ENCODE measurements around the gene DENND2A. TPM values are rescaled to one million over a fixed set of nuclear protein-coding genes. Genes with fewer than 3 reads are reported as not detected.

DENND2A gene
- polyA plus RNA-seq, 3 donors from 2014 or later: not detected

- Mint-ChIP-seq H3K27me3 (ENCODE audit: low read depth in 3 of 3) (peaks cover 2 to 4% (median 3%) of the 10 kb centered on the region in 3 donors), H3K4me3 (no peak overlapping the region), H3K9me3 (no peaks in the 10 kb centered on the region), H3K4me1 (no peaks in the 10 kb centered on the region), H3K36me3 (no peaks in the 10 kb centered on the region), H3K27ac (no peak overlapping the region)
- no peak for DNase-seq
Observed at GRCh38 chr7:140484951-140485499, 155.6 kb downstream of the DENND2A start.

- Mint-ChIP-seq H3K4me1 (peaks cover 3 to 5% of the 10 kb centered on the region in 2 donors), H3K27me3 (ENCODE audit: low read depth in 3 of 3) (peaks cover 2 to 4% (median 3%) of the 10 kb centered on the region in 3 donors), H3K27ac (no peak overlapping the region), H3K4me3 (no peak overlapping the region), H3K36me3 (no peaks in the 10 kb centered on the region), H3K9me3 (no peaks in the 10 kb centered on the region)
- DNase-seq: no peak
Observed at GRCh38 chr7:140484479-140484878, 156.1 kb downstream of the DENND2A start.

- Mint-ChIP-seq H3K27ac (peak overlapping the region in 5 of 6 donors; percentile 91 to 98 (median 96)), H3K9me3 (no peaks in the 10 kb centered on the region), H3K4me1 (peaks cover 35 to 38% of the 10 kb centered on the region in 2 donors), H3K36me3 (no peaks in the 10 kb centered on the region), H3K4me3 (peak overlapping the region; percentile 98 to 99 (median 99)), H3K27me3 (ENCODE audit: low read depth in 3 of 3) (peaks cover 3 to 16% (median 12%) of the 10 kb centered on the region in 3 donors)
- DNase-seq: no peak
Observed at GRCh38 chr7:140479739-140480084, 160.9 kb downstream of the DENND2A start.

- Mint-ChIP-seq H3K27ac (peak within 1 kb of the TSS; percentile 90 to 98 (median 96)), H3K4me1 (peaks cover 35 to 38% of the 10 kb centered on the region in 2 donors), H3K27me3 (ENCODE audit: low read depth in 3 of 3) (peaks cover 3 to 16% (median 12%) of the 10 kb centered on the region in 3 donors), H3K4me3 (peak within 1 kb of the TSS; percentile 98 to 100 (median 99)), H3K9me3 (no peaks in the 10 kb centered on the region), H3K36me3 (no peaks in the 10 kb centered on the region)
- peak; percentile 84 to 87 (median 86) for DNase-seq
Observed at GRCh38 chr7:140479062-140479738, 161.4 kb downstream of the DENND2A start, which contains the start of gene MKRN1. Gene MKRN1, minus strand, starts transcription at chr7:140479505. Its CDS starts 161 bp downstream, at chr7:140479344.

GRCh38 chr7:140478246-140479061 lies 162.2 kb downstream of the DENND2A start:
- peak in 2 of 3 donors; percentile 9 to 18 for DNase-seq
- peak overlapping the region; percentile 91 to 100 (median 95) for H3K4me3 Mint-ChIP-seq
- H3K27ac Mint-ChIP-seq: peak overlapping the region; percentile 89 to 95 (median 92)
- no peaks in the 10 kb centered on the region for H3K36me3 Mint-ChIP-seq
- no peaks in the 10 kb centered on the region for H3K9me3 Mint-ChIP-seq
- H3K4me1 Mint-ChIP-seq: peaks cover 35 to 39% of the 10 kb centered on the region in 2 donors
- peaks cover 3 to 16% (median 11%) of the 10 kb centered on the region in 3 donors for H3K27me3 Mint-ChIP-seq (ENCODE audit: low read depth in 3 of 3)

GRCh38 chr7:140476698-140477261 lies 163.8 kb downstream of the DENND2A start:
- H3K4me3 Mint-ChIP-seq: peak overlapping the region; percentile 91 to 100 (median 95)
- H3K27ac Mint-ChIP-seq: peak overlapping the region; percentile 89 to 95 (median 92)
- DNase-seq: no peak
- H3K9me3 Mint-ChIP-seq: no peaks in the 10 kb centered on the region
- H3K4me1 Mint-ChIP-seq: peaks cover 40 to 48% of the 10 kb centered on the region in 2 donors
- peaks cover 0 to 1% (median 1%) of the 10 kb centered on the region in 3 donors for H3K36me3 Mint-ChIP-seq
- peaks cover 3 to 16% (median 10%) of the 10 kb centered on the region in 3 donors for H3K27me3 Mint-ChIP-seq (ENCODE audit: low read depth in 3 of 3)

GRCh38 chr7:140475747-140476333 lies 164.8 kb downstream of the DENND2A start:
- H3K27me3 Mint-ChIP-seq (ENCODE audit: low read depth in 3 of 3): peaks cover 3 to 16% (median 10%) of the 10 kb centered on the region in 3 donors
- H3K4me3 Mint-ChIP-seq: peak overlapping the region; percentile 60 to 86 (median 71)
- H3K4me1 Mint-ChIP-seq: peaks cover 44 to 53% of the 10 kb centered on the region in 2 donors

More at GRCh38 chr7:140475747-140476333, 164.8 kb downstream of the DENND2A start:
- Mint-ChIP-seq H3K9me3 (no peaks in the 10 kb centered on the region), H3K36me3 (peaks cover 0 to 5% (median 4%) of the 10 kb centered on the region in 3 donors), H3K27ac (peak overlapping the region; percentile 7 to 89 (median 74))
- DNase-seq: peak; percentile 40 to 45 (median 43)

Other genes starting within 250 kb of the DENND2A start
- gene SLC37A3, start 242.3 kb downstream of the DENND2A start, polyA plus RNA-seq: 1 to 10 TPM; 2.7 to 9.5 (median 9.2) TPM
- 1 to 10 TPM in 2 of 3 donors, not detected in 1; 2.4 to 3.1 TPM for gene RAB19, start 236.8 kb downstream of the DENND2A start, polyA plus RNA-seq
- 100 to 1,000 TPM in 2 of 3 donors, 10 to 100 TPM in 1; 86.5 to 163 (median 135) TPM for gene MKRN1, start 161.3 kb downstream of the DENND2A start, polyA plus RNA-seq
- 10 to 100 TPM; 27.8 to 37.1 (median 33.9) TPM for gene ADCK2, start 32.1 kb upstream of the DENND2A start, polyA plus RNA-seq
- gene NDUFB2, start 55.9 kb upstream of the DENND2A start, polyA plus RNA-seq: 1,000 to 10,000 TPM in 1 of 3 donors, 100 to 1,000 TPM in 2; 742 to 1,051 (median 942) TPM

Measured in immature natural killer cell (primary cell).